BLaER1 (cell line): ENCODE results near the gene TM9SF4.
A peak's percentile ranks its signal among the peaks of the same experiment; 100 is the strongest.

Source experiments
- H3K27ac ChIP-seq: shearing (Covaris generic); formaldehyde crosslinking; 2 replicates; pipeline ENCODE4 v1.8.1; 2022
- H3K27me3 ChIP-seq: shearing (Covaris generic); formaldehyde crosslinking; 2 replicates; pipeline ENCODE4 v1.8.1; 2022
- H3K36me3 ChIP-seq: shearing (Covaris generic); formaldehyde crosslinking; 2 replicates; pipeline ENCODE4 v1.8.1; 2022
- H3K4me1 ChIP-seq: shearing (Covaris generic); formaldehyde crosslinking; 2 replicates; pipeline ENCODE4 v1.8.1; 2022
- H3K4me2 ChIP-seq: shearing (Covaris generic); formaldehyde crosslinking; 2 replicates; pipeline ENCODE4 v1.8.1; 2022
- H3K4me3 ChIP-seq: shearing (Covaris generic); formaldehyde crosslinking; 2 replicates; pipeline ENCODE4 v1.8.1; 2022
- H3K9ac ChIP-seq: shearing (Covaris generic); formaldehyde crosslinking; 2 replicates; pipeline ENCODE4 v1.8.1; 2022
- H3K9me3 ChIP-seq: shearing (Covaris generic); formaldehyde crosslinking; 2 replicates; pipeline ENCODE4 v1.8.1; 2022
- H4K20me1 ChIP-seq: shearing (Covaris generic); formaldehyde crosslinking; 2 replicates; pipeline ENCODE4 v1.8.1; 2022
- Cebpa-rat ChIP-seq: shearing (Covaris generic); IDR thresholded peaks from 2 replicates; pipeline ENCODE4 v1.8.1; 2022

TM9SF4 gene

DNA sequence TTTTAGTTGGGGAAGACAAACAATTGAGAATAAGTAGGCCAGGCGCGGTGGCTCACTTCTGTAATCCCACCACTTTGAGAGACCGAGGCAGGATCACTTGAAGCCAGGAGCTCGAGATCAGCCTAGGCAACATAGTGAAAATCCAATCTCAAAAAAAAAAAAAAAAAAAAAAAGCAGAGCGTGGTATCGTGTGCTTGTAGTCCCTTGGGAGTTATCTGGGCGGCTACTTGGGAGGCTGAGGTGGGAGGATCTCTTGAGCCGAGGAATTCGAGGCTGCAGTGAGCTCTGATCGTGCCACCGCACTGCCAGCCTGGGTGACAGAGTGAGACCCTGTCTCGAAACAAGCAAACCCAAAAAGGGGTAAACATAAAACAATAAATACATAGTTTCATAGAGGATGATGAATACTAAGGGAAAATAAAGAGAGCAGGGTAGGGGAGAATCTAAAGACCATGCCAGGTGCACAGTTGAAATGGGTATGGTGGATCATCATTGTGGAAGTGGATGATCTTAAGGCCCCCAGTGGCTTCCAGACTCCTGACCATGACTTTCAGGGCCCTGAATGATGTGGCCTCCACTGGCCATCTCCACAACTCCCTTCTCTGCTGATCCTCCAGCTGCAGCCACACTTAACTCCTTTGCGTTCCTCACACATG is 99.1 kb downstream of the TM9SF4 start:
- no peak for TF ChIP-seq Cebpa-rat
- peak overlapping the region; percentile 99 for H3K9ac ChIP-seq
- peak overlapping the region; percentile 97; the same call in 1 of the 2 replicates for H3K27ac ChIP-seq
- H3K36me3 ChIP-seq = peaks cover 53% of the 10 kb centered on the region
- peak overlapping the region; percentile 98 for H3K4me3 ChIP-seq
- peaks cover 37% of the 10 kb centered on the region for H4K20me1 ChIP-seq
- peaks cover 53% of the 10 kb centered on the region for H3K4me1 ChIP-seq
- no peaks in the 10 kb centered on the region for H3K27me3 ChIP-seq
- no peaks in the 10 kb centered on the region for H3K9me3 ChIP-seq
- peak overlapping the region; percentile 88 for H3K4me2 ChIP-seq

DNA sequence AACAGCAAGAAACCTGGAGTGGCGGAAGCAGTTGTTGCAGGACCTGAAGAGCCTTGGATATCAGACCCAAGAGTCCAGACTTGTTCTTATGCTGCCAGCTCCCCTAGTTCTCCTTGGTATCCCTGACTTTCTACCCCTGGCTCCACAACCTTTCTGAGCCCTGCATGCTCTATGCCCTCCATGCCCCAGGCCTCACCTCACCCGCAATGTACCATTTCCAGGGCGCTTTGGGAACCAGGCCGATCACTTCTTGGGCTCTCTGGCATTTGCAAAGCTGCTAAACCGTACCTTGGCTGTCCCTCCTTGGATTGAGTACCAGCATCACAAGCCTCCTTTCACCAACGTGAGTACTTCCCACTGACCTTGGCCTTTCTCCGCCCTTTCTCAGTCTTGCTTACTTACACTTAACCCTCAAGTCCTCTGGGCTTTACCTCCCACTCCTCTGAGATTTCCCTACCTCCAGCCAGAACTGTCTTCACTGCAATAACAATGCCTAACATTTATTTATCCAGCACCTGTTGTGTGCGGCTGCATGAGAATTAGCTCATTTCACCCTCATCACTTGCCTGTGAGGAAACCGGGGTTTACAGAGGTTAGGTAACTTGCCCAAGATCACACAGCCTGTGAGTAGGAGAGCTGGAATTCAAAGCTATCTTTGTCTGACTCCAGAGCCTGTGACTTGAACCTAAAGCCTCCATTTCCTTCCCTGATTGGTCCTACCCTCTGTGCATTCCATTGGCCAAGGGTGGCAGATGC is 100.5 kb downstream of the TM9SF4 start:
- peaks cover 55% of the 10 kb centered on the region for H3K36me3 ChIP-seq

DNA sequence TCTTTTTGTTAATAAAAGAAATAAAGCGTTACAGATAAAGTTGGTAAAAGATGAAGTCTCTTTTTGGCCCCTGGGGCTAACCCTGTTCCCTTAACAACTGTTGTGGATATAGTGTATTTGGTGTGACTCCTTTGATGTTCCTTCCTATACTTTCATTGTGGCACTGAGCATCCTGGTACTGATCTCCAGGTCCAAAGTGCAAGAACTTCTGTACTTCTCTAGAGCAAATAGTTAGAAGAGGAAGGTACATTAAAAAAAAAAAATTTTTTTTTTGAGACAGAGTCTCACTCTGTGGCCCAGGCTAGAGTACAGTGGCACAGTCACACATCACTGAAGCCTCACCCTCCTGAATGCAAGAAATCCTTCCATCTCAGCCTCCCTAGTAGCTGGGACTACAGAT is 104.4 kb downstream of the TM9SF4 start:
- H3K36me3 ChIP-seq = peaks cover 93% of the 10 kb centered on the region
- no peak overlapping the region for H3K4me3 ChIP-seq

More for the DNA sequence above, 100.5 kb downstream of the TM9SF4 start:
- Histone ChIP-seq H3K4me3 (no peak overlapping the region), H3K9me3 (no peaks in the 10 kb centered on the region), H3K9ac (peak overlapping the region; percentile 99; the same call in 1 of the 2 replicates), H3K27me3 (no peaks in the 10 kb centered on the region), H3K4me2 (no peak overlapping the region), H3K27ac (no peak overlapping the region), H4K20me1 (peaks cover 23% of the 10 kb centered on the region), H3K4me1 (peaks cover 39% of the 10 kb centered on the region)
- TF ChIP-seq Cebpa-rat = no peak

DNA sequence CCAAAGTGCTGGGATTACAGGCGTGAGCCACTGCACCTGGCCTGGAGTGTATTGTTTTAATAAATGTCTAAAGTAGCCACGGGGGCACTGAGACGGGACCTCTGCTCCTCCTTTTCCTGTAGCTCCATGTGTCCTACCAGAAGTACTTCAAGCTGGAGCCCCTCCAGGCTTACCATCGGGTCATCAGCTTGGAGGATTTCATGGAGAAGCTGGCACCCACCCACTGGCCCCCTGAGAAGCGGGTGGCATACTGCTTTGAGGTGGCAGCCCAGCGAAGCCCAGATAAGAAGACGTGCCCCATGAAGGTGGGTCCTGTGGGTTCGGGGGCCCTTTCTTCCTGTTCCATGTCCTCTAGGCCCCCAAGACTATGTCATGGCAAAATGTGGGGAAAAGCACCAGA is 105.6 kb downstream of the TM9SF4 start:
- Histone ChIP-seq H3K9ac (no peak overlapping the region), H3K4me1 (no peaks in the 10 kb centered on the region), H3K27me3 (no peaks in the 10 kb centered on the region), H3K4me3 (no peak overlapping the region), H3K27ac (no peak overlapping the region), H4K20me1 (no peaks in the 10 kb centered on the region), H3K9me3 (no peaks in the 10 kb centered on the region), H3K4me2 (no peak overlapping the region), H3K36me3 (peaks cover 97% of the 10 kb centered on the region)
- TF ChIP-seq Cebpa-rat = no peak

More for the DNA sequence above, 104.4 kb downstream of the TM9SF4 start:
- H4K20me1 ChIP-seq = no peaks in the 10 kb centered on the region
- H3K9ac ChIP-seq = no peak overlapping the region
- no peak for TF ChIP-seq Cebpa-rat
- no peak overlapping the region for H3K4me2 ChIP-seq
- peaks cover 10% of the 10 kb centered on the region for H3K4me1 ChIP-seq
- no peak overlapping the region for H3K27ac ChIP-seq
- no peaks in the 10 kb centered on the region for H3K9me3 ChIP-seq
- H3K27me3 ChIP-seq = no peaks in the 10 kb centered on the region

DNA sequence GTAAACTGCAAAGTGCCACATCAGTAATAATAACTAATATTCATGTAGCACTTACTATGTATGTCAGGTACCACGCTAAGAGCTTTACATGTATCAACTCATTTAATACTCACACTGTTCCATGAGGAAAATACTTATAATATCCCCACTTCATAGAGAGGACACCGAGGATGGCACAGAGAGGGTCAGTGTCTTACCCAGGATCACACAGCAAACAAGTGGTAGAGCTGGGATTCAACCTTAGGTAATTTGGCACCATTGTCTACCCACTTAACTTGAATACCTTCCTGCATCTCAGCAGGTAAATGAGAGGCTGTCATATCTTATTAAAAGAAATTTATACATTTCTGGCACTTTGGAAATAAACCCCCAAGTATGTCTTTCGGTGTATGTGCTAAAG is 106.2 kb downstream of the TM9SF4 start:
- Histone ChIP-seq H3K27ac (no peak overlapping the region), H4K20me1 (no peaks in the 10 kb centered on the region), H3K36me3 (peaks cover 97% of the 10 kb centered on the region), H3K9me3 (no peaks in the 10 kb centered on the region), H3K4me2 (no peak overlapping the region), H3K9ac (no peak overlapping the region), H3K27me3 (no peaks in the 10 kb centered on the region), H3K4me3 (no peak overlapping the region), H3K4me1 (no peaks in the 10 kb centered on the region)
- no peak for TF ChIP-seq Cebpa-rat

DNA sequence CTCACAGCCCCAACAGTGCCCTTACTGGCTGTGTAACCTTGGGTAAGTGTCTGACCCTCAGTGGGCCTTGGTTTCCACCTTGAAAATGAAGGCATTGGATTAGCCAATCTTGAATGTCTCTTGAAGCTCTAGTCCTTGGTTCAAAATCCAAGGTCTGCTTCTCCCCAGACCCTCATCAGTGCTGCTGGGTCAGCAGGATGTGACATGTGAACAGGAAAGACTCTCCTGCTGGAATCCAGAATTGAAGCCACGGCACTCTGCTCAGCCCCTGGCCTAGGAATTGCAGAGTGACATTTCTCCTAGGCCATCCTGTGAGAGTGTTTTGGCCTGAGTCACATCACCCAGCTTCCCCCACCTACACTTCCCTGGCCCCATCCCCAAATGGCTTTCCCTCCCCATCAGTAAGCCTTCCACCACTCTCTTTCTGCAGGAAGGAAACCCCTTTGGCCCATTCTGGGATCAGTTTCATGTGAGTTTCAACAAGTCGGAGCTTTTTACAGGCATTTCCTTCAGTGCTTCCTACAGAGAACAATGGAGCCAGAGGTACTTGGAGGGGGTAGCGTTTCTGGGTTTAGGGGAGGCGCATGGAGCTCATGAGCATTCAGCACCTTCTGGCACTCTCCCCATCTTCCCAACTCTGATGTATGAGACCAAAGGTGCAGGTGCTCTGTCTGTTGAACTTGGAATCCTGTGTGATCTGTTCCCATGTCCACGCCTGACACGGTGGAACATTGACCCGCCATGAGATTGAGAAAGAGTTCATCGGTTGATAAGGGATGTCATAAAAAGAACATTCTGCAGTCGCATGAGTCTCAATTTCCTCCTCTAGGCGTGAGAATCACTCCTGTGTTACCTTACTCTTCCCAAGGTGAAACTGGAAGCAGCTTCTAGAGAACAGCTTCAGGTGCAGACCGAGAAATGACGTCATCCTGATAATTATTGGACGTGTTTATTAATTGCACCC is 106.9 kb downstream of the TM9SF4 start:
- TF ChIP-seq Cebpa-rat = no peak
- Histone ChIP-seq H3K9me3 (no peaks in the 10 kb centered on the region), H3K36me3 (peaks cover 97% of the 10 kb centered on the region), H4K20me1 (no peaks in the 10 kb centered on the region), H3K27ac (no peak overlapping the region), H3K4me3 (no peak overlapping the region), H3K27me3 (no peaks in the 10 kb centered on the region), H3K4me1 (no peaks in the 10 kb centered on the region), H3K4me2 (no peak overlapping the region), H3K9ac (no peak overlapping the region)
